H1 (cell line): ENCODE measurements around the gene GPC3. TPM values are rescaled to one million over a fixed set of nuclear protein-coding genes. Genes with fewer than 3 reads are reported as not detected.

Experiments used
- CTCF ChIA-PET: fragments of 300-600 bp; sonication (Branson Sonifier 250); formaldehyde crosslinking; loops from one replicate; lab custom pipeline; 2021; ENCODE audit not compliant: partially characterized antibody; lab: Charles Lee
- POLR2A ChIA-PET: fragments of 300-600 bp; sonication (Branson Sonifier 250); formaldehyde crosslinking; loops from one replicate; lab custom pipeline; 2021; ENCODE audit warnings: inconsistent platforms; ENCODE audit not compliant: partially characterized antibody; lab: Charles Lee
- DNase-seq, 2 experiments: peaks; one replicate each; pipeline versions ENCODE4 v3.0.0 to v3.0.0-alpha.2; 2010 to 2022; ENCODE audit warnings: low spot score in 2 of 2, low read depth in 1 of 2, mixed read lengths in 1 of 2
- FAIRE-seq: peaks from 2 replicates; lab custom pipeline; 2011; peaks lifted over from hg19 to GRCh38; lab: Jason Lieb, UNC
- H2AFZ ChIP-seq: 2 replicates; pipeline ENCODE4 v1.8.1; 2012; ENCODE audit warnings: low read length, inconsistent platforms
- H2AK5ac ChIP-seq: 2 replicates; pipeline ENCODE4 v1.6.1; 2013; ENCODE audit warnings: low read depth, low read length
- H2BK120ac ChIP-seq: replicated peaks from 2 replicates; pipeline ENCODE3; 2013; ENCODE audit warnings: low read depth, low read length, inconsistent platforms
- H2BK12ac ChIP-seq: 2 replicates; pipeline ENCODE4 v1.6.1; 2013; ENCODE audit warnings: low read depth, low read length
- H2BK15ac ChIP-seq: 2 replicates; pipeline ENCODE4 v1.6.1; 2013; ENCODE audit warnings: low read length
- H2BK20ac ChIP-seq: 2 replicates; pipeline ENCODE4 v1.6.1; 2013; ENCODE audit warnings: low read length
- H2BK5ac ChIP-seq: 2 replicates; pipeline ENCODE4 v1.6.1; 2013; ENCODE audit warnings: low read depth, low read length
- H3K14ac ChIP-seq: 2 replicates; pipeline ENCODE4 v1.6.1; 2013; ENCODE audit warnings: inconsistent platforms; ENCODE audit not compliant: insufficient read length
- H3K18ac ChIP-seq: 2 replicates; pipeline ENCODE4 v1.6.1; 2013; ENCODE audit warnings: low read length; ENCODE audit errors: extremely low read depth
- H3K23ac ChIP-seq: 2 replicates; pipeline ENCODE4 v1.6.1; 2013; ENCODE audit warnings: inconsistent platforms; ENCODE audit not compliant: insufficient read length
- H3K23me2 ChIP-seq: 2 replicates; pipeline ENCODE4 v1.6.1; 2013; ENCODE audit warnings: low read depth, low read length
- H3K27ac ChIP-seq: 2 replicates; pipeline ENCODE4 v1.6.1; 2011; ENCODE audit warnings: low read depth, low read length, inconsistent platforms
- H3K27me3 ChIP-seq, 4 experiments: replicated peaks in 1 of 4; 1 replicate in 1 of 4; 2 replicates in 3 of 4; pipeline versions ENCODE4 v1.6.1 to v1.8.1; 2011 to 2013; ENCODE audit warnings: low read length in 3 of 4, mild to moderate bottlenecking in 3 of 4, inconsistent platforms in 2 of 4, mixed read lengths in 2 of 4, moderate library complexity in 1 of 4; ENCODE audit not compliant: control insufficient read depth in 3 of 4, insufficient read depth in 3 of 4; ENCODE audit errors: extremely low read depth in 1 of 4
- H3K36me3 ChIP-seq, 4 experiments: 2 replicates each; pipeline versions ENCODE4 v1.6.1 to v1.8.1; 2011 to 2013; ENCODE audit warnings: mild to moderate bottlenecking in 4 of 4, low read length in 3 of 4, moderate library complexity in 2 of 4, control low read depth in 1 of 4, inconsistent platforms in 1 of 4; ENCODE audit not compliant: insufficient read depth in 4 of 4, control insufficient read depth in 2 of 4
- H3K4ac ChIP-seq: replicated peaks from 2 replicates; pipeline ENCODE3; 2013; ENCODE audit warnings: low read length, low read depth, mixed read lengths, inconsistent platforms; ENCODE audit not compliant: insufficient read length
- H3K4me1 ChIP-seq, 4 experiments: replicated peaks in 1 of 4; 1 replicate in 1 of 4; 2 replicates in 3 of 4; pipeline versions ENCODE4 v1.6.1 to v1.8.1; 2011 to 2013; ENCODE audit warnings: low read length in 3 of 4, inconsistent platforms in 2 of 4, mixed read lengths in 1 of 4; ENCODE audit not compliant: insufficient read depth in 4 of 4, control insufficient read depth in 3 of 4
- H3K4me2 ChIP-seq, 2 experiments: 2 replicates each; pipeline versions ENCODE4 v1.6.1 to v1.8.1; 2011 to 2013; ENCODE audit warnings: low read depth in 2 of 2, low read length in 2 of 2, control low read depth in 1 of 2, inconsistent platforms in 1 of 2, mild to moderate bottlenecking in 1 of 2; ENCODE audit not compliant: insufficient read depth in 1 of 2
- H3K4me3 ChIP-seq, 4 experiments: fragments of 200-600, 300-600 bp in 1 of 4; sonication (generic), shearing (Covaris generic), sonication (Bioruptor Twin) in 1 of 4; 2 replicates each; pipeline versions ENCODE4 v1.5.1 to v1.8.1; 2011 to 2016; ENCODE audit warnings: low read length in 4 of 4, low read depth in 3 of 4, control low read depth in 2 of 4, inconsistent platforms in 2 of 4, mild to moderate bottlenecking in 2 of 4, mixed read lengths in 1 of 4, moderate library complexity in 1 of 4; ENCODE audit not compliant: insufficient read depth in 2 of 4; ENCODE audit errors: extremely low read depth in 1 of 4
- H3K56ac ChIP-seq: replicated peaks from 2 replicates; pipeline ENCODE3; 2013; ENCODE audit warnings: low read depth, mild to moderate bottlenecking, mixed read lengths, low read length, inconsistent platforms; ENCODE audit not compliant: insufficient read length
- H3K79me1 ChIP-seq: 2 replicates; pipeline ENCODE4 v1.6.1; 2013; ENCODE audit warnings: low read depth, low read length, control low read depth
- H3K79me2 ChIP-seq, 2 experiments: 2 replicates each; pipeline versions ENCODE4 v1.6.1 to v1.8.1; 2012 to 2013; ENCODE audit warnings: low read length in 2 of 2, mild to moderate bottlenecking in 2 of 2, inconsistent platforms in 1 of 2; ENCODE audit not compliant: insufficient read depth in 2 of 2, control insufficient read depth in 1 of 2
- H3K9ac ChIP-seq, 4 experiments: replicated peaks in 1 of 4; 1 replicate in 1 of 4; 2 replicates in 3 of 4; pipeline versions ENCODE4 v1.6.1 to v1.8.1; 2011 to 2013; ENCODE audit warnings: low read depth in 3 of 4, low read length in 3 of 4, control low read depth in 2 of 4, mild to moderate bottlenecking in 2 of 4, moderate library complexity in 2 of 4, inconsistent platforms in 1 of 4; ENCODE audit errors: extremely low read depth in 1 of 4
- H3K9me3 ChIP-seq, 2 experiments: 2 replicates each; pipeline versions ENCODE4 v1.6.1 to v1.8.1; 2012 to 2013; ENCODE audit warnings: mild to moderate bottlenecking in 2 of 2, moderate library complexity in 2 of 2, control low read depth in 1 of 2, inconsistent platforms in 1 of 2, low read depth in 1 of 2, low read length in 1 of 2, mixed read lengths in 1 of 2; ENCODE audit not compliant: insufficient read depth in 2 of 2
- H4K20me1 ChIP-seq, 2 experiments: replicated peaks in 1 of 2; 2 replicates each; pipeline versions ENCODE3 to v1.8.1; 2011 to 2013; ENCODE audit warnings: inconsistent platforms in 2 of 2, low read length in 2 of 2, mild to moderate bottlenecking in 1 of 2; ENCODE audit not compliant: insufficient read depth in 2 of 2, control insufficient read depth in 1 of 2
- H4K5ac ChIP-seq: 2 replicates; pipeline ENCODE4 v1.6.1; 2013; ENCODE audit warnings: low read length, low read depth, mixed read lengths, inconsistent platforms; ENCODE audit not compliant: insufficient read length
- H4K8ac ChIP-seq: 2 replicates; pipeline ENCODE4 v1.8.0; 2013; ENCODE audit warnings: mild to moderate bottlenecking, moderate library complexity, low read length, inconsistent platforms; ENCODE audit not compliant: insufficient read depth; ENCODE audit errors: extremely low read depth
- H4K91ac ChIP-seq: replicated peaks from 2 replicates; pipeline ENCODE3; 2013; ENCODE audit warnings: low read length, mixed read lengths, inconsistent platforms; ENCODE audit not compliant: insufficient read length
- CHD1 ChIP-seq: IDR thresholded peaks from 2 replicates; pipeline ENCODE4 v1.6.1; 2012; ENCODE audit warnings: low read depth, low read length, improper control_type of control experiment
- WGBS, 2 experiments: shearing (Covaris generic) in 1 of 2; methylation state at CpG; one replicate each; pipeline versions ENCODE4 v1.1.6 to v1.1.7; 2013 to 2015; ENCODE audit warnings: low lambda C conversion rate in 2 of 2, mixed read lengths in 2 of 2, inconsistent platforms in 1 of 2, low coverage in 1 of 2, missing lambda C conversion rate in 1 of 2; ENCODE audit not compliant: insufficient replicate concordance in 2 of 2, insufficient coverage in 1 of 2, insufficient read length in 1 of 2; ENCODE audit errors: extremely low coverage in 1 of 2, missing lambda C conversion rate in 1 of 2; 5-methylcytosine and 5-hydroxymethylcytosine counted together
- polyA plus RNA-seq, 7 experiments: library from polyadenylated mRNA; depleted of rRNA in 3 of 7; stranded (reverse) in 5 of 7; unstranded in 2 of 7; fragments of >200 nt in 5 of 7; fragments of 200-250 nt in 2 of 7; gene quantifications; 1 replicate in 5 of 7; 2 replicates in 1 of 7; 4 replicates in 1 of 7; pipeline versions ENCODE4 v1.2.1 to v1.2.3, GENCODE V29; 2011 to 2013; ENCODE audit warnings: missing spikeins in 2 of 7, mixed read lengths in 2 of 7
- total RNA-seq: library from RNA; stranded (reverse); fragmentation: NEBNext Ultra II Directional; extraction: Animal tissue kit (Norgen Biotek cat#: 25700); gene quantifications from 2 replicates; pipeline ENCODE4 v1.2.1, GENCODE V29; 2021

The GPC3 gene
- total and polyA plus RNA-seq, 2 of the 8 experiments (the other 6 are each of a cell fraction or from before 2014, with no cell fraction given): 64.8 to 71.9 TPM

DNA sequence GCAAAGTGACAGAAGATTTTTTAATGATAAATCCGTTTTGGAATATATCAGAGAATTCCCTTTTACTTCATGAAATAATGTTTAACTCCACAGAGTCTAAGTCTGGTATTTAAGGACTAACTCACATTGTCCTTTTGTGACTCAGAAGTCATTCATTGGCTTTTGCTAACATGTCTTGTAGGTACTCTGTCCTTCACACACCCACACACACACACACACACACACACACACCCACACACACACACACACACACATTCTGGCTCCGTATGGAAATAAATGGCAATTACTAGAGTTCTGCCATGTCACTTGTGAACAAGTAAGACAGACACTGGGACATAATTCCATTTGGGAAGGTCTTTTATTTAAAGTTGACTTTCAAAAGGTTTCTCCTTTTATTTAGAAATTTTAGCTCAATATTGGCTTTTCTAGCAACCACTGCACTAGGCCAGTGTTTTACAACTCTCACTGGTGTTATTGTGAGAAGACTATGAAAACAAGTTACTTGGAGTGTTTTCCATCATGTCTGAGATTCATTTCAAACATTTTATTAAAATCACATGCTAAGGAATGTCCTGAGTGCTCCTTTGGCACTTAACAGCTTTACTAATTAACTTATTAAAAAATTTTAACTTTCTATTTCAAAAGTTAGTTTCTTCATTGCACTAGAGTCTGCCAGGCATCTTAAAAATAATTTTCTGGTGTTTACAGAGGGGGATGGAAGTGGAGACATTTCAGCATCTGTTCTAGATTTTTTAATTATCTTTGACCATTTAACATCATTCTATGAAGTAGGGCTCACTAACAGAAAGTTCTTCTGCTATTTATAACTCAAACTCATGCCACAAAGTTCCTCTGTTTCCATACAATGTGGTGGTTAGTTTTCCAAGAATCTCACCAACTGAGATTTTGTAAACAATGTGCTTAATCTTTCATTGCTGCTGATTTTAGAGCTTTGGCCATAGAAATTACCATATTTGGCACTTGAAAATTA lies 329.8 kb downstream of the GPC3 start:
- ChIA-PET CTCF (interaction anchor here (0.8 kb wide), 1 partner anchor 15 kb away, joined by 3 read pairs; no protein-coding TSS in a partner anchor), POLR2A (interaction anchor here (0.5 kb wide), 1 partner anchor 58 kb away, joined by 3 read pairs; no protein-coding TSS in a partner anchor)
- H2BK120ac ChIP-seq: no peak overlapping the region
- no peaks in the 10 kb centered on the region for H3K9me3 ChIP-seq
- H4K5ac ChIP-seq: no peak overlapping the region
- no peak overlapping the region for H2BK5ac ChIP-seq
- DNase-seq (no peak), FAIRE-seq (peak; percentile 76)
- H3K79me2 ChIP-seq: no peaks in the 10 kb centered on the region
- 0 out of 8 replicates have a peak, but pooled peaks cover 0 to 3% (median 0%) of the 10 kb centered on the region in 4 experiments for H3K36me3 ChIP-seq
- H3K14ac ChIP-seq: no peak overlapping the region
- H4K20me1 ChIP-seq: no peaks in the 10 kb centered on the region
- no peak overlapping the region for H3K56ac ChIP-seq
- H3K9ac ChIP-seq: no peak overlapping the region
- H3K23ac ChIP-seq: no peak overlapping the region
- H2AK5ac ChIP-seq: no peak overlapping the region
- H2BK12ac ChIP-seq: no peak overlapping the region
- H3K23me2 ChIP-seq: no peaks in the 10 kb centered on the region
- H3K4me3 ChIP-seq: no peak overlapping the region
- H4K8ac ChIP-seq: no peak overlapping the region
- WGBS, 2 experiments: 88% methylated on average over 2 of the region's 2 CpGs; no CpG with 5 or more reads in 1 of the 2 experiments
- H4K91ac ChIP-seq: no peak overlapping the region
- no peaks in the 10 kb centered on the region for H3K27me3 ChIP-seq
- H2BK15ac ChIP-seq: no peak overlapping the region
- H3K27ac ChIP-seq: no peak overlapping the region
- H3K4me2 ChIP-seq: no peak overlapping the region
- peaks cover 0 to 4% (median 0%) of the 10 kb centered on the region in 4 experiments; a peak in 4 of 7 replicates for H3K4me1 ChIP-seq
- no peak overlapping the region for H2AFZ ChIP-seq
- no peak for TF ChIP-seq CHD1
- H3K79me1 ChIP-seq: no peaks in the 10 kb centered on the region
- H3K18ac ChIP-seq: no peak overlapping the region
- no peak overlapping the region for H2BK20ac ChIP-seq
- H3K4ac ChIP-seq: no peak overlapping the region
